NCI-H2171 treated with DMSO at 0.1 percent for 48 hours (cell line): ENCODE results near the gene CTLA4.

Experiments
- DNase-seq: peaks from one replicate; lab custom pipeline; 2025; lab: John Stamatoyannopoulos, UW

Gene CTLA4

DNA sequence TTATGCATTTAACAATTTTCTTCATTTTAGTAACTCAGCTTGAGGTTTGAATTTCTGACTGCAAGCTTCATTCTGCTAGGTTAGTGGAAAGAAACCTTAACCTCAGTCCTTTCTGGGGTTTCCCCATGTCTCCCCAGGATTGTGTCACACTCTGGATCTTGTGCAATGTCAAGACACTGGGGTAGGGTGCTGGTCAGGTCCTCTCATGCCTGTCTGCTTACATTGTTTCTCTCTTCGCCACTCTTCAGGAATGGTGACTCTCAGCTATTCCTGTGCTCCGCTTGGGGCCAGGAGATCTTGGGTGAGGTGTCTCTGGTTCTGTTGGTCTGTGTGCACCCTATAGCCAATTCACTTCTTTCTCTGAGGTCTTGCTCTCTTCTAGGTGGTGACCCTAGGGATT lies 23.9 kb downstream of the CTLA4 start:
- no peak for DNase-seq

DNA sequence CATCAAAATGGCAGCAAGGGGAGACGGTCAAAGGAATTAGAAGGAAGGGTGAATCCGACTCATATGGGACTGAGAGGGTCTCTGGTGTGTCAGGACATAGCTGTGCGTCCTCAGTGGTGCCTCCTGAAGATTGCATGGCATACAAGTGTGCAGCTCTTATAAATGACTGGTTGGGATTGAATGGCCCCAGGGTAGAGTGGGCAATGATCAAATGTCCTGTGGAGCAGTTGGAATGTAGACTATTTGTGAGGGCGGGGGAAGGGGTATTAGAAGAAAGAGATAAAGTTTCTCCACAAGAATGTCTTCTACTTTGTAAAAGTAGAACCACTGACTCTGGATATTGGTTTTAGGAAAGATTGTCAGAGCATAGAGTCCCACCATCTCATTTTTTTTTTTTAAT lies 24.6 kb downstream of the CTLA4 start:
- DNase-seq: no peak

DNA sequence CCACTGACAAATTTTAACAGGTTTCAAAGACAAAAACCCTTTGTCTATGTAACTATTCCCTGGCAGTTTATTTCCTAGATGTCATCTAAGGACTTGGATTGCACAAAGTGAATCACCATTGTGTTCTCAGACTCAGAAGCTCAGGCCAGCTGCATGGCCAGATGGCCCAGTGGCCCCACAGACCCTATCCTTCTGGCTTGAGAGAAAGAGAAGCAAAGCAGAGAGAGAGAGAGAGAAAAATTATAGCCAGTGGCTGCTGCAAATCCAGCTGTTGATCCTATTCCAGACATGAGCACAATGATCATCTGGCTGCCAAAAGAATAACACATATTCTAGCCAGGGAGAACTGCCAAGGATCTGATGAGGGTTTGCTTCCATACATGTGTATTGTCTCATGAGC lies 25.8 kb downstream of the CTLA4 start:
- no peak for DNase-seq

DNA sequence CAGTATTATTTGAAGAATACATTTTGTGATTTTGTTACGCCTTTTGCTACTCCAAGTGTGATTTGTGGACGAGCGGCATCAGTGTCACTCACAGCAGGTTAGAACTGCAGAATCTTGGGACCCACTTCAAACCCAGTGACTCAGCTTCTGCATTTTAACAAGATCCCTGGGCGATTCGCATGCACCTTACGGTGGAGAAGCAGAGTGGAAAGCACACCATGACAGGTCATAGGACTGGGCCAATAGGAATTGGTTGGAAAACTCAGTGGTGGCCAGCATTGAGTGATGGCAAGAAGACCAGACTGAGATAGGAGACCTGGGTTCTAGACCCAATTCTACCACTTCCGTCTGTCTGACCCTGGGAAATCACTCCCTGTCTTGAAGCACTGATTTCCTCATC lies 26.3 kb downstream of the CTLA4 start:
- no peak for DNase-seq

DNA sequence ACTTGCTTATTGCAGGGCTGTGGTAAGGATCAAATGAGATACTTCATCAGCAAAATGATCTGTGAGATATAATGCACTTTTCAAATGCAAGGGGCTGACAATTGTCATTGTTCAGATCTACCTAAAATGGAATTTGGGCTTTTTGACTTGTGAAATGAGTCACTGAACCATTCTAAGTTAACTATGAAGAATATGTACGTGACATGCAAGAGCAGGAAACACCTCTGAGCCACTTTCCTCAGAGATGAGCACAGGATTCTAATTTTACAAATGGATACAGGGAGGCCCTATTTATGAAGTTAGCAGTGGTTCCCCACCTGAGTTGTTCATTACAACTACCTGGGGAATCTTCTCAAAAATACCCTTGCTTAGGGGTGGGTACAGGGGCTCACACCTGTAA lies 26.7 kb downstream of the CTLA4 start:
- DNase-seq: no peak

DNA sequence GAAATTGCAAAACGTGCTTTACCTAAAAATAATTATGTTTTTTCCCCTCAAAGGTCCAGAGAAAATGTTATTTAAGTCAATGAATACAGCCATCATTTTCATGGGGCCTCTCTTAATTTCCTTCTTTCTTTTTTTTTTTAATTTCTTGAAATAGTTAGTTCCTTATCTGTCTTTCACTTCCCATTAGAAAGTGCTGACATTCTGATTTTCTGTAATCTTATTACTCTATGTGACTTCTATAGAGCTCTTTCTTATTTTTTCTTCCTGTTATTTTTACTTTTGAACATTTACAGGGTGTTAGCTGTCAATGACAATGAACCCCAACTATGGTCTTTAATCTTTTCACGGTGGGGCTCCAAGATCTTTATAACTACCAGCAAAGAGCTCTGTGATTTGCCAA lies 30.0 kb downstream of the CTLA4 start:
- no peak for DNase-seq

DNA sequence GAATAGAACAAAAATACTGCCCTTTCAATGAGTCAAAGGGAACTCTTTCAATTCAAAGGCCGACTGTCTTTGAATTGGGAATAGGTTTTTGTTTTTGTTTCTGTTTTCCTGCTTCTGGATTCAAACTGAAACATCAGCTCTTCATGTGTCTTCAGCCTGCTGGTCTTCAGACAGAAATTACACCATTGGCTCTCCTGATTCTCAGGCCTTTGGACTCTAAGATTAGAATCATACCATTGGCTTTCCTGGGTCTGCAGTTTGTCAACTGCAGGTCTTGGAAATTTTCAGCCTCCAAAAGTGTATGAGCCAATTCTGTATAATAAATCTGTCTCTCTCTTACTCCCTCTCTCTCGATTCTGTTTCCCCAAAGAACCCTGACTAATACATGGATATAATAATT lies 31.1 kb downstream of the CTLA4 start:
- no peak for DNase-seq

DNA sequence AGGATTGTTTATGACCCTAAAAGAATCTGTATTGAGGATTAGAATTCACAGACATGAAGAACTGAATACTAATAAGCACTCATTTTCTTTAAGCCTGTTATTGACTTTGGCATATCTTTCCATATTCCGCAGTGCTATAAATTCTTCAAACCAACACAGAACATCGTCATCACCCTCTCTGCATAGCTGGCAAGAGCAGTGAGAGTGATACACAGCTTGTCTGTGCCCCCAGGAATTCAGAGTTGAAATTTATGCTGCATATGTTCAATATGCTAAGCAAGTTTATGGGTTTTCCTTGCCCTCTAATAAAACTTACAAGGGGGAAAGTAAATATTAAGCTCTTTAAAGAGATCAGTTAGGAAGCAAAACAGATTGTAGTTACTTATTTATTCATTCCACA lies 32.7 kb downstream of the CTLA4 start:
- no peak for DNase-seq

DNA sequence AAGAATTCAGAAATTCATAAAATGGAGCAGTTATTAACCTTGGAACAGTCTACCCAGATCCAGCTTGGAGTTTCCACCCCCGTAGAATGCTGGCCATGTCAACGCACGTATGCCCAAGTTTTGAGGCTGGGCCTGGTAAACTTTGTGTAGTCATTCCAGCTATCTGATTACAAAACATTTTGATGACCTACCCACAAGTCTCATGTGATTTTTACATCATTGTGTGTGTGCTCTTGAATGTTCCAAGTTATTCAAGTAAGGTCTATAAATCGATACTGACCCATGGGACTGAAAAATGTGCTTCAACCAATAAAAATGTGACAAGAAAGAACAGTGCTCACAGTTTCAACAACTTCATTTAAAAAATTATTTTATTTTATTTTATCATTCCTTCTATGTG lies 36.5 kb downstream of the CTLA4 start:
- no peak for DNase-seq

DNA sequence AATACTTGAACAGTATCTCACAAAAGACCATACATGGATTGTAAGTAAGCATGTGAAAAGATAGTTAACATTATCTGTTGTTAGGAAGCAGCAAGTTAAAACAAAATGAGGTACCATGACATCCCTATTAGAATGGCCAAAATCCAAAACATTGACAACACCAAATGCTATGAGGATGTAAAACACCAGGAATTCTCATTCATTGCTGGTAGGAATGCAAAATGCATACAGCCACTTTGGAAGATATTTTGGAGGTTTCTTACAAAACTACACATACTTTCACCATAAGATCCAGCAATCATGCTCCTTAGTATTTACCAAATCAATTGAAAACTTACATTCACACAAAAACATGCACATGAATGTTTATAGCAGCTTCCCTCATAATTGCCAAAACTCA lies 38.1 kb downstream of the CTLA4 start:
- DNase-seq: no peak

DNA sequence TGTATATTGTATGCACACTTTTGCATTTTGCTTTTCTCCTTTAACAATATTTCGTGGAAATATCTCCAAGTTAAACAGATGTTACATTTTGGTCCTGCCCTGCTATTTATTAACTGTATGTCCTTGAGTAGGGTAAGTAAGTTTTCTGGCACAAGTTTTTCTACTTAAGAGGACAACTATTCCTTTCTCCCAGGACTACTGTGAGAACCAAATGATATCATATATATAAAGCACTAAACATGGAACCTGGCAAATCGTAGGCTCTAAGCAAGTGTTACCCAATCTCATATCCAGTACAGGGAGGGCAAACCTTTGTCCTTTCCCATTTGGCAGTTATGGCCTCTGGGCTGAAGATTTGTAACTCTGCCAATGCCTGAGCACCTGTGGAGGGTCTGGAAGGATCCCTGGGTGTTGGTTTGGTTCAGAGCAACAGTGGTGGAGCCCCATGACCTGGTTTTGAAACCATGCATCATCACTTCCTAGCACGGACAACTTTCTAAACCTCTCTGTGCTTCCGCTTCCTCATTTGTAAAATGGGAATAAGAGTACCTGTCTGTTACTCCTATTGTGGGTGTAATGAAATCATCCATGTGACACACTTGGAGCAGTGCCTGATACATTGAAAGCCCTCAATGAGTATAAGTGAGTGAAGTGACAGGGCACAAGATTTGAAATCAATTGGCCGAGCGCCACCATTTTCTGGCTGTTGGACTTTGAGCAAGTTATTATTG lies 40.7 kb downstream of the CTLA4 start:
- no peak for DNase-seq

DNA sequence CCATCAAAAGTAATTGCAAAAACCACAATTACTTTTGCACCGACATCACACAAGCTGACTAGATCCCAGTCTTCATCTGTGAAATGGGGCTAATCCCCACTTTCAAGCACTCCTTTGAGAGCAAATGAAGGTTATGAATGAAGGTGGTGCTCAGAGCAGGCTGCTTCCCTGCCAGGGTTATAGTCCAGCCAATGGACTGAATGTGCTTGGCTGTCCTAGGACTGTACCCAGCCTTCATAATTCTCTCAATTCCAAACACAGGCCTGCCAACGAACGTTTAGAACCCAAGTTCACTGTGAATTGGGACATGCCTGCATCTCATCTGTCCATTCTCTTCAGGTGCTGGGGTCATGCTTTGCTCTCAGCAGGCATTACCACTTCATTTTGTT lies 41.2 kb downstream of the CTLA4 start:
- DNase-seq: no peak

DNA sequence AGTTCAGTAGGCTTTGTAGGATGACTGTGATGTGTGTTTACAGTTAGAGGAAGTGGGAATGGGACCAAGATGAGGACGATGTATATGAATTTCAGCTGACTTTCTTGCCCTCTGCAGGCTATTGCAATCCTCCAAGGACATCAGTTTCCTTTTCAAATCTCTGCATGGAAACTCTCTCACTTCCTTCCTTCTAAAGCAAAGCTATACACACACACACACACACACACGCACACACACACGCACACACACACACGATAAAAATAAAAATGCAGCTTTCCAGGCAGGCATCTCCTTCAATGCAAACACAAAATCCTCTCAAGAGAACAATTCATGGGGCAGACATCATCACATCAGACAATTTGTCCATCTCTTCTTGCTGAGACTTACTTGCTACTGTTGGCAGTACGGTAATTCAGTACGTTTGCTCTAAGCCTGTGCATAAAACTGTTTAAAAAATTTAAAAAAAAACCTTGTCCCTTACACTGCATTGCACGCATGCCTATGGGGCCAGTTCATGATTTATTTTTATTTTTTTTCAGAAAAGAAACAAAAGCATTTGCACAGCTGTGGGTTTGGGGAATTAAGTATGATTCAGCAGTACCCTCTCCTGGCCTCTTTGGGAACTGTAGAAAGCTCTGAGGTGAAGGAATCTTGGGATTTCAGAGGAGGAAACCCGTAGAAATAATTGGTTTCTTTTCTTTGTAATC lies 41.8 kb downstream of the CTLA4 start:
- peak; percentile 38 for DNase-seq

DNA sequence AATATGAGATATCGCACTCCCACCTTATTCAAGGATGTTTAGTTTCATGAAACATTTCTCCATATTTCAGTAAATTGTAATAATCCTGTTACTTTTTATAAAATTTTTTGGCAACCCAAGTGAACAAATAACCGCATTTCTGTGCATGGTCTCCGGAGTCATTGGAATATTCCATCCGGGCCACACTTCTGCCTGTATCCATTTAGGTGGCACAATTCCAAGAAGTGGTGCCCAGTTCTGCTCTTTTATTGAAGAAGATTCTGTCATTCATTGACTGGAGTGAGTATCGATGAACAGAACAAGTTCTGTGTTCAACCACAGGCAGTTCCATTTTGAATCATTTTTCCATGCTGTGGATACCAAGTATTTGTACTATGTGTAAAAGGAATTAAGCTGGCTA lies 42.4 kb downstream of the CTLA4 start:
- no peak for DNase-seq

DNA sequence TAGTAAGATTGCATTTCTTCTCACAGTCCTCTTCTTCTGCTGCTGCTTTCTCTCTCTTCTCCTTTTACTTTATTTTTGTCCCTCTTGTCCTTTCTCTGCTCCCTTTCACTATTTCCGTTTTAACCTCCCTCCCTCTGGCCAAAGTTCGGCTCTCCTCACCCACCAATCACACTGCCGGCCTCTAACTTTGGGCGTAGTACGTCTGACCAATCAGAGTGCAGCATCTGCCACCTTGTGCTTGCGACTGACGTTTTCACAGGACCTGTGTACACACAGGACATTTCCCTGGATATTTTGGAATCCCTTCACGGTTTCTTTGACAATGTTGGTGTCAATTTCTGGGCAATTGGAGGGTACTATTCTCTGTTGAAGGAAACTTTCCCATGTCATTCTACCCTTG lies 46.4 kb downstream of the CTLA4 start:
- no peak for DNase-seq

DNA sequence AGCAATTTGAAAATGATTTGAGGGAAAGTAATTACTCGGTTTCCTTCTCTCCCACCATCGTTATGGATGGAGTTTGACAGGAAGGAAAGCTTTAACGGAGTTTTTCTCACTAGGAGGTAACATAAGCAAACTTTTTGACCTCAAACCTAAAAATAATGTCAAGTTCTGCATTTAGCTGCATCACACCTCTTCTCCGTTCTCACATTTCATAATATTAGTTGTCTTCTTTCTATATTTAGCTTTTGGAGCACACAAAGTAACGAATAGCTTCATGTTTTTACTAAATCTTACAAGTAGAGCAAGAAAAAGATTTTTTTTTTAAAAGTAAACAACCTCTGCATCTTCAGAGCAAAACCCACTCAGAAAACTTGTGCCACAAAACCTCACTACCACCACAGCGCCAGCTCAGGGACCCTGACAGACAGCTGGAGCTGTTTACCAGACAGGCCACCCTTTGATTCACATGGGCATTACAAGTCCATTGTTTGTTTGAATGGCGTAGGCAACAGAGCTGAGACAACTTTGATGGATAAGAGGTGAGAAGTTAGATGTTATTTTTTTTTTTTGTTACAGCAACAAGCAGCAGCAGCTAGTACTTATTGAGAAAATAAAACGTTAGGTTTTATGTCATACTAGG lies 47.1 kb downstream of the CTLA4 start:
- DNase-seq: no peak

DNA sequence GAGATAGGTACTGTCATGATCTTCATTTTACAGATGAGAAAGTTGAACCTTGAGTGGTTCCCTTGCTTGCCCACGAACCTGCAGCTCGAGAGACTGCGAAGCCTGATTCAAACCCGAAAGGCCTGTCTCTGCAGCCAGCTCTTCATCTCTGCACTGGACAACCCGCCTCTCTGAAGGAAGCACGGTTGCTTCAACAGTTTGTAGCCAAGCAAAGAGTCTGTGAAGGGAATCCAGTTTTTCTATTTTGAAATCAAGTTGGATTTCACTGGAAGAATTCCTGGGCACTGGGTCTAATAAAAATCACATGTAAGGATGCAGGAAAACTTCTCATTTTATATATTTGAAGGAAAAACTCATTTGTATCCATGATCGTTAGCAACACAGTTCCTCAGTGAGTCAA lies 47.7 kb downstream of the CTLA4 start:
- DNase-seq: no peak

DNA sequence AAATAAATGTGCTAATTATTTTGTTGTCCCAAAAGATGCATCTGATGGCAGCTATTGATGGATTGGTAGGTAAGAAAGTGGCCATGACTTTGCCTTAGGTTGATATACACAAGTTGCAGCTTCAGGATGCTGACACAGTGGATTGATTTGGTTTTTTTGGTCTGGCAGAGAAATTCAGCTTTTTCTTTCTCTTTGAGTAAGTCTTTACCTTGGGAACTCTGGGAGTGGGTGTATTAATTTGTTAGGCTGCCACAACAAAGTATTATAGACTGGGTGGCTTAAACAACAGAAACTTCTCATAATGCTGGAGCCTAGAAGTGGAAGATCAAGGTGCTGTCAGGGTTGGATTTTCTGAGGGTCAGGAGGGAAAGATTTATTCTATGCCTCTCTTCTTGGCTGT lies 49.2 kb downstream of the CTLA4 start:
- no peak for DNase-seq

DNA sequence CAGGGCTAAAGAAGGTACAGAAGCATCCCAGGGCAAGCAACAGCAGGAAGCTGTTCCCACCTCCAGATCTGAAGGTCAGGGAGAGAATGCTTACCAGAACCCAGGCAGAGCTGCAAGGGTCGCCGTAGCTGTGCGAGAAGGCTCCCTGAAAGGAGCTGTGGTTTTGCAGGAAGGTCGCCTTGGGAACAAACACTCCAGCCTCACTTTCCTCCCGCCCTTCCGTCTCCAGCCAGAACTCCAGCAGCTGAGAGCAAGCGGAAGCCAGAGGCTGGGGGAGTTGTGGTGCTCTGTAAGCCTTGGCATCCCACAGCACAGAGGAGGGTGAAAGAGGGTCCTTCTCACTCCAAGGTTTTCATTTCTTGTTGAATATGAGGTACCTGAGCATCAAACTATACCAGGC lies 50.7 kb downstream of the CTLA4 start:
- no peak for DNase-seq

DNA sequence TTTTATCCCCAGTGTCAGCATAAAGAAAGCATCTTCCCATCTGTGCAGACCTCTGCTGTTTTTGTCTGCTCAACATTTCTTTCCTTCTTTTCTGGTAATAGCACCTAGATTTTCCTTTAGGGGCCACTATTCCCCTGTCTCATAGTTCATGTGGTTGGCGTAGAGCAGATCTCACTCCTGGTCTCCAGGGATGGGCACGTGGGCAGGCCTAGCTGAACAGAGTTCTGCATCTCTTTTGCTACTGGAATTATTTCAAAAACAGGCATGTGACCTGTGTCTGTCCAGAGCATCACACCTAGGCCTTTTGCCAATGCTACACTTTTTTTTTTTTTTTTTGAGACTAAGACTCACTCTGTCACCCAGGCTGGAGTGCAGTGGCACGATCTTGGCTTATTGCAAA lies 51.3 kb downstream of the CTLA4 start:
- no peak for DNase-seq
